Measurements from ENCODE around the gene ST6GALNAC1.

Gene ST6GALNAC1

GRCh38 chr17:76675648-76676047 lies 32.1 kb upstream of the ST6GALNAC1 start:
- DNase-seq (ENCODE audit: low spot score): no peak

- no peak for DNase-seq (ENCODE audit: low spot score)
Observed at GRCh38 chr17:76674600-76674999, 31.0 kb upstream of the ST6GALNAC1 start.

- no peak for DNase-seq (ENCODE audit: low spot score)
Observed at GRCh38 chr17:76673729-76674128, 30.2 kb upstream of the ST6GALNAC1 start.

- DNase-seq (ENCODE audit: low spot score): no peak
Observed at GRCh38 chr17:76672892-76673291, 29.3 kb upstream of the ST6GALNAC1 start.

GRCh38 chr17:76672270-76672851 lies 28.8 kb upstream of the ST6GALNAC1 start:
- DNase-seq (ENCODE audit: low spot score): peak; percentile 31

- DNase-seq (ENCODE audit: low spot score): no peak
Observed at GRCh38 chr17:76671912-76672262, 28.3 kb upstream of the ST6GALNAC1 start.

GRCh38 chr17:76671123-76671911 lies 27.8 kb upstream of the ST6GALNAC1 start:
- DNase-seq (ENCODE audit: low spot score): peak; percentile 99

- DNase-seq (ENCODE audit: low spot score): no peak
Observed at GRCh38 chr17:76670718-76671122, 27.2 kb upstream of the ST6GALNAC1 start.

GRCh38 chr17:76670020-76670717 lies 26.6 kb upstream of the ST6GALNAC1 start:
- DNase-seq (ENCODE audit: low spot score): no peak

- no peak for DNase-seq (ENCODE audit: low spot score)
Observed at GRCh38 chr17:76667786-76668453, 24.4 kb upstream of the ST6GALNAC1 start.

- DNase-seq (ENCODE audit: low spot score): no peak
Observed at GRCh38 chr17:76667491-76667755, 23.9 kb upstream of the ST6GALNAC1 start.

- DNase-seq (ENCODE audit: low spot score): no peak
Observed at GRCh38 chr17:76660656-76661042, 17.1 kb upstream of the ST6GALNAC1 start.

GRCh38 chr17:76659928-76660655 lies 16.5 kb upstream of the ST6GALNAC1 start:
- no peak for DNase-seq (ENCODE audit: low spot score)

GRCh38 chr17:76658242-76658662 lies 14.7 kb upstream of the ST6GALNAC1 start:
- no peak for DNase-seq (ENCODE audit: low spot score)

GRCh38 chr17:76657505-76658241 lies 14.1 kb upstream of the ST6GALNAC1 start:
- no peak for DNase-seq (ENCODE audit: low spot score)

GRCh38 chr17:76654408-76654807 lies 10.9 kb upstream of the ST6GALNAC1 start:
- DNase-seq (ENCODE audit: low spot score): no peak

GRCh38 chr17:76650504-76650903 lies 6.9 kb upstream of the ST6GALNAC1 start:
- no peak for DNase-seq (ENCODE audit: low spot score)

GRCh38 chr17:76646712-76647111 lies 3.2 kb upstream of the ST6GALNAC1 start:
- no peak for DNase-seq (ENCODE audit: low spot score)

- DNase-seq (ENCODE audit: low spot score): no peak
Observed at GRCh38 chr17:76645481-76645880, 1.9 kb upstream of the ST6GALNAC1 start.

GRCh38 chr17:76644995-76645394 lies 1.4 kb upstream of the ST6GALNAC1 start:
- no peak for DNase-seq (ENCODE audit: low spot score)

GRCh38 chr17:76642994-76643393 lies 563 bp downstream of the ST6GALNAC1 start:
- DNase-seq (ENCODE audit: low spot score): no peak

Measured in COLO829 (cell line).